Thymus (tissue), 11 donors: ENCODE results near the gene SLC36A2. TPM values are rescaled to one million over a fixed set of nuclear protein-coding genes. Genes with fewer than 3 reads are reported as not detected.
"Not testable (repeated sequence)": the region's sequence is repeated elsewhere in the genome, so short reads cannot be mapped to it uniquely, and the experiment has no call there.

ENCODE experiments used
- DNase-seq, 9 donors: peaks; one replicate each; pipeline ENCODE4 v3.0.0-alpha.2; 2013; ENCODE audit warnings: low spot score in 9 of 9, low read depth in 6 of 9, missing footprints in 1 of 9
- H3K27ac ChIP-seq, 2 donors: one replicate each; pipeline ENCODE4 v1.5.1; 2013; ENCODE audit warnings: control low read depth in 1 of 2, low read depth in 1 of 2, low read length in 1 of 2, mild to moderate bottlenecking in 1 of 2, moderate library complexity in 1 of 2
- H3K27me3 ChIP-seq, 2 donors: one replicate each; pipeline ENCODE4 v1.5.1; 2013; ENCODE audit warnings: low read length in 1 of 2; ENCODE audit not compliant: control insufficient read depth in 2 of 2, insufficient read depth in 1 of 2
- H3K36me3 ChIP-seq, 2 donors: one replicate each; pipeline ENCODE4 v1.5.1; 2013; ENCODE audit warnings: low read length in 1 of 2, mild to moderate bottlenecking in 1 of 2, moderate library complexity in 1 of 2; ENCODE audit not compliant: control insufficient read depth in 2 of 2, insufficient read depth in 2 of 2
- H3K4me1 ChIP-seq, 2 donors: one replicate each; pipeline ENCODE4 v1.5.1; 2013; ENCODE audit warnings: low read length in 2 of 2; ENCODE audit not compliant: control insufficient read depth in 2 of 2, insufficient read depth in 2 of 2
- H3K4me3 ChIP-seq, 2 donors: one replicate each; pipeline ENCODE4 v1.5.1; 2013; ENCODE audit warnings: low read length in 2 of 2, control low read depth in 1 of 2, mild to moderate bottlenecking in 1 of 2
- H3K9me3 ChIP-seq, 2 donors: one replicate each; pipeline ENCODE4 v1.5.1; 2013; ENCODE audit warnings: low read length in 1 of 2, mild to moderate bottlenecking in 1 of 2; ENCODE audit not compliant: control insufficient read depth in 2 of 2, insufficient read depth in 1 of 2
- WGBS: extraction: QIAGEN DNeasy Blood & Tissue Kit; methylation state at CpG from one replicate; pipeline ENCODE4 v1.1.7; 2013; 5-methylcytosine and 5-hydroxymethylcytosine counted together
- polyA plus RNA-seq: library from polyadenylated mRNA; stranded (reverse); fragments of 200-250 nt; gene quantifications from one replicate; pipeline ENCODE4 v1.2.3, GENCODE V29; 2013
- total RNA-seq: library from RNA; stranded (reverse); fragments of 120-200 nt; gene quantifications from one replicate; pipeline ENCODE4 v1.2.4, GENCODE V29; 2013
- donor health status: healthy.

The SLC36A2 gene
- total and polyA plus RNA-seq, 2 donors, result 0.02 TPM; not detected in 1

DNA sequence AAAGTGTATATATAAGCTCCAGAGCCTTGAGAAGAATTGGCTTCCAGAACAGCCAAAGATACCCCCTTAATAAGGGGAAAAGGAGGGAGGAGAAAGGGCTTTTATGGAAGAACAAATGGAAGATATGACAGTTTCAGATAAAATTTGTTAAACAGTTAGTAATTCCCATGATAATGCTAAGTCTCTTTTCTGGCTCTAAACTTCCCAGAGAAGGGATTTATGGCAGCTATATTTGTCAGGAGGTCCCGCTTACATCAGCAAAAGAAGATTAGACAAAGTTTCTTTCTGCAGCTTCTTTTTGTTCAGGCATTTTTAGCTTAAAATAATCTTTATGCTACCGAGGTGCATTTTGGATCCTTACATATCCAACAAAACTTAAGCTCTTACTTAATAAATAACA lies 29.5 kb downstream of the SLC36A2 start:
- Histone ChIP-seq H3K4me1 (no peaks in the 10 kb centered on the region), H3K27me3 (no peaks in the 10 kb centered on the region), H3K27ac (no peak overlapping the region), H3K9me3 (peaks cover 0 to 4% of the 10 kb centered on the region in 2 donors), H3K36me3 (no peaks in the 10 kb centered on the region), H3K4me3 (no peak overlapping the region)
- DNase-seq, result no peak
- WGBS, result 92% methylated on average over 2 of the region's 2 CpGs

DNA sequence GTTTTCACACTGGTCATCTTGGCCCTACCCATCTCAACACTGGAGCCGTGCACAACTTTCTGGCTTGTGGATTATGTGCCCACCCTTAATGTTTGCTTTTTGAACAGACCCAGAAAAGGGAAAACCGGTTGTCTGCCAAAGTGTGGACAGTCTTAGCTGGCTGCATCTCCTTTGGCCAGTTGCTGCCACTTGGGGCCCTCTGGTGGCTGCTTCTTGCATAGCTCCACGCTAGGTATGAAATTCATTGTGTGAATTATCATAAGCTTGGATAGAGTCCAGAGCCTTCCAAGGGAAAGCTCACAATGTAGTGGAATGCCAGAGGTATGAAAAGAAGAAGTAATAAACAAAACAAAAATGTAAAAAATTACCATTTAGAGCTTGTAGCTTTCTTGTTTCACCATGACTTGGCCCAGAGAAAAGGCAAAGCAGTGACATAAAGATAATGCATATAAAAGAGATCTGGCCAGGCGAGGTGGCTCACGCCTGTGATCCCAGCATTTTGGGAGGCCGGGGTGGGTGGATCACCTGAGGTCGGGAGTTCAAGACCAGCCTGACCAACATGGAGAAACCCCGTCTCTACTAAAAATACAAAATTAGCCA lies 31.3 kb downstream of the SLC36A2 start:
- DNase-seq, result peak in 7 of 9 donors; percentile 7 to 52 (median 25)
- 64% methylated on average over 8 of the region's 8 CpGs for WGBS
- no peaks in the 10 kb centered on the region for H3K27me3 ChIP-seq
- H3K27ac ChIP-seq, result no peak overlapping the region
- H3K9me3 ChIP-seq, result peaks cover 0 to 8% of the 10 kb centered on the region in 2 donors
- H3K4me3 ChIP-seq, result no peak overlapping the region
- no peaks in the 10 kb centered on the region for H3K4me1 ChIP-seq
- H3K36me3 ChIP-seq, result no peaks in the 10 kb centered on the region

DNA sequence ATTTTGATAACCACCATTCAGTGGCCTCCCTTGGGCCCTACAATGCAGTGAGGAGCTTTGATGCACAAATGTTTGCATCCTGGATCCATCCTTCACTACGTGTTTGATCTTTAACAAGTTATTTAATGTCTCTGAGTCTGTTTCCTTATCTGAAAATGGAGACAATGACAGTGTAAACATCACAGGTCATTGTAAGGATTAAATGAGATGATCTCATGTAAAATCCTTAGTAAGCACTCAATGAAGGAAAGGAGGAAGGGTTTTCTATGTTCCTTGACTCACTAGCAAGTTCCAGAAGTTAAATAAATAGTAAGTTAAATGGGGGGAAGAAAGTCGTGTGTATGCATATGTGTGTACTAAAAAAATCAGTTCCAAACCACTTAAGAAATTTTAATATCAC lies 34.0 kb downstream of the SLC36A2 start:
- WGBS, result 69% methylated on average over 2 of the region's 2 CpGs
- H3K36me3 ChIP-seq, result no peaks in the 10 kb centered on the region

DNA sequence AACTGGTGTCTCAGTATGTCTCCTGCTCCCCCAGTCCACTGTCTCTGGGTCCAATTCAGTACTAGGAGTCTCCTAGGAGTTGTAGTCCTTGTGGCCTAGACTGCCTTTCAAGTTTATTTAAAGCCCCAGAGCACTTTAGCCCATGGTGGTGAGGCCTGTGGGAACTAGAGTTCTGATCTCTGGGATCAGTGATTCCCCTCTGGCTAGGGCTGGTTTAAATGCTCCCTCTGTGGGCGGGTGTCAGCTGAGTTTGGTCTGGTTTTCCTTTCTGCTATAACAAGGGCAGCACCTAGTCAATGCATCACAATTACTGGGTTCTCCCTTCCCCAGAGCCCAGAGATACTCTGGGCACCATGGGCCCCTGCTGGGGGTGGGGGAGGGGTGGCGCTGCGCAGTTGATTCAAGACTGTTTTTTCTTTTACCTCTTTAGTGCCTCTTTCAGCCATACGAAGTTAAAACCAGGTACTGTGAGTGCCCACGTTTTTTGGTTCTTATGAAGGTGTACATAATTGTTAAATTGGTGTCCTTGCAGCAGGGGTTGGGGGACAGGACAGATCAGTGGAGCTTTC lies 34.5 kb downstream of the SLC36A2 start:
- no peak for DNase-seq
- no peak overlapping the region for H3K4me3 ChIP-seq
- H3K9me3 ChIP-seq, result peaks cover 0 to 15% of the 10 kb centered on the region in 2 donors
- WGBS, result 82% methylated on average over 5 of the region's 5 CpGs
- no peaks in the 10 kb centered on the region for H3K27me3 ChIP-seq
- no peaks in the 10 kb centered on the region for H3K36me3 ChIP-seq
- no peaks in the 10 kb centered on the region for H3K4me1 ChIP-seq
- H3K27ac ChIP-seq, result no peak overlapping the region

More for the DNA sequence above, 34.0 kb downstream of the SLC36A2 start:
- Histone ChIP-seq H3K4me1 (no peaks in the 10 kb centered on the region), H3K9me3 (peaks cover 0 to 15% of the 10 kb centered on the region in 2 donors), H3K27me3 (no peaks in the 10 kb centered on the region), H3K4me3 (no peak overlapping the region), H3K27ac (no peak overlapping the region)
- no peak for DNase-seq

DNA sequence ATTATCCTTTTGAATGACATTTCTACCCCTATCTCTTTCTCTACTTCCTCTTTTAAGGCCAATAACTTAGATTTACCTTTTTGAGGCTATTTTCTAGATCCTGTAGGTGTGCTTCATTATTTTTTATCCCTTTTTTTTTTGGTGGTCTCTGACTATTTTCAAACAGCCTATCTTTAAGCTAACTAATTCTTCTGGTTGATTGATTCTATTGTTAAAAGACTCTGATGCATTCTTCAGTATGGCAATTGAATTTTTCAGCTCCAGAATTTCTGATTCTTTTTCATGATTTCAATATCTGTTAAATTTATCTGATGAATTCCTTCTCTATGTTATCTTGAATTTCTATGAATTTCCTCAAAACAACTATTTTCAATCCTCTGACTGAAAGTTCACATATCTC lies 36.4 kb downstream of the SLC36A2 start:
- Histone ChIP-seq H3K4me3 (no peak overlapping the region), H3K27ac (no peak overlapping the region), H3K9me3 (peaks cover 0 to 11% of the 10 kb centered on the region in 2 donors), H3K36me3 (no peaks in the 10 kb centered on the region), H3K27me3 (no peaks in the 10 kb centered on the region), H3K4me1 (no peaks in the 10 kb centered on the region)
- DNase-seq, result no peak

DNA sequence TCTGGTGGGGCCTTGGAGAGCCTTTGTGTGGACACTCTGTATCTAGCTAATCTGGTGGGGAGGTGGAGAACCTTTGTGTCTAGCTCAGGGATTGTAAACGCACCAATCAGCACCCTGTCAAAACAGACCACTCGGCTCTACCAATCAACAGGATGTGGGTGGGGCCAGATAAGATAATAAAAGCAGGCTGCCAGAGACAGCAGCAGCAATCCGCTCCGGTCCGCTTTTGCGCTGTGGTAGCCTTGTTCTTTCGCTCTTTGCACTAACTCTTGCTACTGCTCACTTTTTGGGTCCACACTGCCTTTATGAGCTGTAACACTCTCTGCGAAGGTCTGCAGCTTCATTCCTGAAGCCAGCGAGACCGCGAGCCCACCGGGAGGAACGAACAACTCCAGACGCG lies 37.5 kb downstream of the SLC36A2 start:
- not testable (repeated sequence) for H3K4me1 ChIP-seq, H3K27ac ChIP-seq, H3K4me3 ChIP-seq, H3K36me3 ChIP-seq, DNase-seq, H3K27me3 ChIP-seq
- WGBS, result 93% methylated on average over 15 of the region's 15 CpGs
- H3K9me3 ChIP-seq, result peaks cover 0 to 11% of the 10 kb centered on the region in 2 donors

DNA sequence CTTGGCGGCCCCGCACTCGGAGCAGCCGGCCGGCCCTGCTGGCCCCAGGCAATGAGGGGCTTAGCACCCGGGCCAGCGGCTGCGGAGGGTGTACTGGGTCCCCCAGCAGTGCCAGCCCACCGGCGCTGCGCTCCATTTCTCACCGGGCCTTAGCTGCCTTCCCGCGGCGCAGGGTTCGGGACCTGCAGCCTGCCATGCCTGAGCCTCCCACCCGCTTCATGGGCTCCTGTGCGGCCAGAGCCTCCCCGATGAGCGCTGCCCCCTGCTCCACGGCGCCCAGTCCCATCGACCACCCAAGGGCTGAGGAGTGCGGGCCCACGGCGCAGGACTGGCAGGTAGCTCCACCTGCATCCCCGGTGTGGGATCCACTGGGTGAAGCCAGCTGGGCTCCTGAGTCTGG lies 38.1 kb downstream of the SLC36A2 start:
- peaks cover 0 to 11% of the 10 kb centered on the region in 2 donors for H3K9me3 ChIP-seq
- H3K4me1 ChIP-seq, H3K27ac ChIP-seq, H3K36me3 ChIP-seq, H3K4me3 ChIP-seq, H3K27me3 ChIP-seq, DNase-seq: not testable (repeated sequence)
- 98% methylated on average over 27 of the region's 27 CpGs for WGBS

DNA sequence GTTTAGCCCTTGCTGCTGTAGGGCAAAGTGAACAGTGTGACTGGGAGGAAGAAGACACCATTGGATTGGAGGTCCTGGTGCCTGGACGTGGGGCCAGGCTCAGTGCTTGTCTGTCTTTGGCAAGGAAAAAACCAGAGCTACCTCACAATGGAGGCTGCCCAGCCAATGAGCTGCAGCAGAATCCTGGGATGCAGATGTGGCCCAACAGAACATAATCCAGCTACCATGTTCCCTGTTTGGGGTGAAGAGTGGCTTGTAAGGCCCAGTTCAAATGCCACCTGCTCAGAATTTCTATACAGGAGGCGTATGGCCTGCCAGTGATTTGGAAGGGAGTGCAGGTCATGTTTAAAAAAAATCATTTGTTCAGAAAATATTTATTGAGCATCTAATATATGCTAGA lies 43.7 kb downstream of the SLC36A2 start, which contains the start of gene SLC36A3:
Gene SLC36A3, minus strand, starts transcription at position 101 of the 400 bp plus-strand sequence. CDS start 412 bp downstream, outside the sequence.
- no peaks in the 10 kb centered on the region for H3K4me1 ChIP-seq
- peaks cover 0 to 2% of the 10 kb centered on the region in 2 donors for H3K27me3 ChIP-seq
- no peaks in the 10 kb centered on the region for H3K9me3 ChIP-seq
- H3K27ac ChIP-seq, result no peak within 1 kb of the TSS
- 83% methylated on average over 2 of the region's 2 CpGs for WGBS
- H3K4me3 ChIP-seq, result no peak within 1 kb of the TSS
- DNase-seq, result no peak
- H3K36me3 ChIP-seq, result no peaks in the 10 kb centered on the region

DNA sequence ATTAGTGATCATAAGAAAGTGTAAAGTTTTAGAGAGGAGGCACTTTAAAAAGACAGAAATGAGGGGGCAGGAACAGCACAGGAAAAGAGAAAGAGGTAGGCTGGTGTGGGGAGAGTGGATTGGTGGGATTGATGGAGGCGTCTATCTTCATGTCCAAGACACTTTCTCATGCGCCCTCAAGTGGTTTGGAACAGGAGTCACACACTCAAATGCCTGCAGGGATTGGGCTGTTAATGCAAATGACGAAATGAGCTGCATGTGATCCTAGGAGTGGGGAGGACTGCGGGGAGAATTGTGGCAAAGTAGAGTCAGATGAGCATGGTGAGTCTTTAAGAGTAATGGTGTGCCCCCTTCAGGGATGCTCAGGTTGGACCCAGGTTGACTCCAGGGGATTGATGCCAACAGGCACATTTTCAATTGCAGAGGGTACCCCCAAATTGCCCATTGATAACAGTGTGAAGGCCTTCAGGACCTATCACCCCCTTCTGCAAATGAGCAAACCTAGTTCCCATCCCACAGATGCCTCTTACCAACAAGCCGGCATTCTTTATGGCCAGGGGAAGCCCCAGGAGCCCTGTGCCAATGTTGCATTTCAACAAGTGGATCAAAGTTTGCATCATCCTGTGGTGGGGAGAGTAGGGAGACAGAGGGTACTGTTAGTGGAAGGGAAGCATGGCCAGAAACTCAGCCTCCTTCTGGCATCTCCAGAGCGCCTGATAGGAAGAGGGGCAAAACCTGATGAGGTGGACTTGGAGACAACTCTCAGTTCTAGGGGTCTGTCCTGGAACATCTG lies 49.1 kb downstream of the SLC36A2 start:
- Histone ChIP-seq H3K27me3 (peaks cover 0 to 2% of the 10 kb centered on the region in 2 donors), H3K9me3 (no peaks in the 10 kb centered on the region), H3K4me1 (no peaks in the 10 kb centered on the region), H3K36me3 (no peaks in the 10 kb centered on the region), H3K4me3 (no peak overlapping the region), H3K27ac (no peak overlapping the region)
- peak in 3 of 9 donors; percentile 7 to 44 (median 15) for DNase-seq
- 56% methylated on average over 6 of the region's 6 CpGs for WGBS
